ENCODE data around the gene ATRIP.

GRCh38 chr3:48403533-48404439 lies 42.8 kb upstream of the ATRIP start:
- TF ChIP-seq, protein P1, sequence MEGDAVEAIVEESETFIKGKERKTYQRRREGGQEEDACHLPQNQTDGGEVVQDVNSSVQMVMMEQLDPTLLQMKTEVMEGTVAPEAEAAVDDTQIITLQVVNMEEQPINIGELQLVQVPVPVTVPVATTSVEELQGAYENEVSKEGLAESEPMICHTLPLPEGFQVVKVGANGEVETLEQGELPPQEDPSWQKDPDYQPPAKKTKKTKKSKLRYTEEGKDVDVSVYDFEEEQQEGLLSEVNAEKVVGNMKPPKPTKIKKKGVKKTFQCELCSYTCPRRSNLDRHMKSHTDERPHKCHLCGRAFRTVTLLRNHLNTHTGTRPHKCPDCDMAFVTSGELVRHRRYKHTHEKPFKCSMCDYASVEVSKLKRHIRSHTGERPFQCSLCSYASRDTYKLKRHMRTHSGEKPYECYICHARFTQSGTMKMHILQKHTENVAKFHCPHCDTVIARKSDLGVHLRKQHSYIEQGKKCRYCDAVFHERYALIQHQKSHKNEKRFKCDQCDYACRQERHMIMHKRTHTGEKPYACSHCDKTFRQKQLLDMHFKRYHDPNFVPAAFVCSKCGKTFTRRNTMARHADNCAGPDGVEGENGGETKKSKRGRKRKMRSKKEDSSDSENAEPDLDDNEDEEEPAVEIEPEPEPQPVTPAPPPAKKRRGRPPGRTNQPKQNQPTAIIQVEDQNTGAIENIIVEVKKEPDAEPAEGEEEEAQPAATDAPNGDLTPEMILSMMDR (IDR thresholded peaks at IDR 0.05) = no peak
- no peak for TF ChIP-seq POLR2A (IDR thresholded peaks at IDR 0.05)
